Measurements from ENCODE around the gene FRMD6. TPM values are rescaled to one million over a fixed set of nuclear protein-coding genes. Genes with fewer than 3 reads are reported as not detected.

FRMD6 gene
- total and polyA plus RNA-seq, 2 experiments from 2014 or later, result 5.4 to 18.7 TPM

DNA sequence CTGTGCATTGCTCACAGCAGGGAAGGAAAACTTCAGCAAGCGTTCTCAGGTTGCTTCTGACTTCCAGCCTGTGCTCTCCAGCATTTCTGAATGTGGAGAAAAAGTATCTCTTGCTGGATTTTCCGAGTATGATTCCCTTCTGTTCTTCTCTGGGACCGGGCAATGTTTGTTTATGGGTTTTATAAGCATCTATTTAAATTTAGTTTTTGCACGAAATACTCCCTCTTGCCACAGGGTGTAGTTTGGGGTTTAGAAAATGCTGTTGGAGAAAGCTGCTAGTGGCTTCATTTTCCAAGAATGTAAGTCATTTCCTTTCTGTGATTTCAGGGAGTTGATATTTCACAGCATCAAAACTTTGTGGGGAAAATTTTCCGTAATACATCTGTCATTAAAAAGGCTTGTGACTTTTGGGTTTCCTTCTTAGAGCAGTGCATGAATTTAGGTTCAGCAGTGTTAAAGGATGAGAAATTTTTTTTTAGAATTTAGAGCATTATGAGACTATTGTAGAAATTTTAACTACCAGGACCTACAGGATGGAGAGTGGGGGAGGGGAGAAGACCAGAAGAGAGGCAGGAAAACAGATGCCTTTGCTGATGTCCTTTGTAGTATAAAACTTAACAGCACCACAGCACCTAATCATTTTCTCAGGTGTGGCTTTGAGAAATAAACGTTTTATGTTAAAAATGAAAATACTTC, 1.5 kb downstream of the FRMD6 start:
- ATAC-seq (no peak), DNase-seq (ENCODE audit: low spot score) (peak; percentile 67)
- H3K4me1 Mint-ChIP-seq, result peaks cover 25% of the 10 kb centered on the region
- H3K27ac ChIP-seq (ENCODE audit: low read depth), result no peak overlapping the region
- H3F3A ChIP-seq (replicated peaks; ENCODE audit: low read depth), result no peaks in the 10 kb centered on the region
- peak overlapping the region; percentile 89 for H3K4me3 ChIP-seq
- H3K9me2 ChIP-seq (ENCODE audit: insufficient read depth), result no peaks in the 10 kb centered on the region
- H3K27ac Mint-ChIP-seq, result no peak overlapping the region
- H3K4me1 ChIP-seq (ENCODE audit: insufficient read depth), result peaks cover 26% of the 10 kb centered on the region
- no peaks in the 10 kb centered on the region for H3K36me3 ChIP-seq (ENCODE audit: insufficient read depth)
- H3K36me3 Mint-ChIP-seq (ENCODE audit: low read depth), result no peaks in the 10 kb centered on the region
- peak in 1 of 2 experiments; percentile 30; a peak in 1 of 4 replicates for TF ChIP-seq CTCF (conservative IDR thresholded peaks at IDR 0.05; ENCODE audit: low read depth in 2 of 2)
- no peak for TF ChIP-seq EZH2 (IDR thresholded peaks at IDR 0.05; ENCODE audit: low read depth, unreplicated experiment)
- H4K20me1 ChIP-seq (replicated peaks; ENCODE audit: insufficient read depth), result no peaks in the 10 kb centered on the region
- H3K9me3 Mint-ChIP-seq, result no peaks in the 10 kb centered on the region
- no peak overlapping the region for H2AFZ ChIP-seq
- H3K4me2 ChIP-seq, result peak overlapping the region; percentile 97
- peaks cover 53% of the 10 kb centered on the region for H3K79me2 ChIP-seq (replicated peaks; ENCODE audit: insufficient read depth)
- H3K4me3 Mint-ChIP-seq, result peak overlapping the region; percentile 93
- peaks cover 8% of the 10 kb centered on the region; the same call in 1 of the 2 replicates for H3K27me3 ChIP-seq (ENCODE audit: insufficient read depth)
- peaks cover 12% of the 10 kb centered on the region for H3K27me3 Mint-ChIP-seq (ENCODE audit: insufficient read depth, low read depth, poor library complexity)

- peak overlapping the region; percentile 93 for H3K4me3 Mint-ChIP-seq
- no peaks in the 10 kb centered on the region for H3K36me3 Mint-ChIP-seq (ENCODE audit: low read depth)
- Histone ChIP-seq H3F3A (replicated peaks; ENCODE audit: low read depth) (no peaks in the 10 kb centered on the region), H3K27me3 (ENCODE audit: insufficient read depth) (peaks cover 8% of the 10 kb centered on the region; the same call in 1 of the 2 replicates), H3K79me2 (replicated peaks; ENCODE audit: insufficient read depth) (peaks cover 61% of the 10 kb centered on the region), H2AFZ (no peak overlapping the region), H4K20me1 (replicated peaks; ENCODE audit: insufficient read depth) (no peaks in the 10 kb centered on the region), H3K36me3 (ENCODE audit: insufficient read depth) (no peaks in the 10 kb centered on the region), H3K9me2 (ENCODE audit: insufficient read depth) (no peaks in the 10 kb centered on the region), H3K27ac (ENCODE audit: low read depth) (no peak overlapping the region), H3K4me2 (peak overlapping the region; percentile 97), H3K4me3 (peak overlapping the region; percentile 89), H3K4me1 (ENCODE audit: insufficient read depth) (peaks cover 26% of the 10 kb centered on the region)
- H3K27ac Mint-ChIP-seq, result no peak overlapping the region
- peaks cover 28% of the 10 kb centered on the region for H3K4me1 Mint-ChIP-seq
- no peak for DNase-seq (ENCODE audit: low spot score)
- no peaks in the 10 kb centered on the region for H3K9me3 Mint-ChIP-seq
- H3K27me3 Mint-ChIP-seq (ENCODE audit: insufficient read depth, low read depth, poor library complexity), result peaks cover 12% of the 10 kb centered on the region
- ATAC-seq, result no peak
- TF ChIP-seq, protein P1, sequence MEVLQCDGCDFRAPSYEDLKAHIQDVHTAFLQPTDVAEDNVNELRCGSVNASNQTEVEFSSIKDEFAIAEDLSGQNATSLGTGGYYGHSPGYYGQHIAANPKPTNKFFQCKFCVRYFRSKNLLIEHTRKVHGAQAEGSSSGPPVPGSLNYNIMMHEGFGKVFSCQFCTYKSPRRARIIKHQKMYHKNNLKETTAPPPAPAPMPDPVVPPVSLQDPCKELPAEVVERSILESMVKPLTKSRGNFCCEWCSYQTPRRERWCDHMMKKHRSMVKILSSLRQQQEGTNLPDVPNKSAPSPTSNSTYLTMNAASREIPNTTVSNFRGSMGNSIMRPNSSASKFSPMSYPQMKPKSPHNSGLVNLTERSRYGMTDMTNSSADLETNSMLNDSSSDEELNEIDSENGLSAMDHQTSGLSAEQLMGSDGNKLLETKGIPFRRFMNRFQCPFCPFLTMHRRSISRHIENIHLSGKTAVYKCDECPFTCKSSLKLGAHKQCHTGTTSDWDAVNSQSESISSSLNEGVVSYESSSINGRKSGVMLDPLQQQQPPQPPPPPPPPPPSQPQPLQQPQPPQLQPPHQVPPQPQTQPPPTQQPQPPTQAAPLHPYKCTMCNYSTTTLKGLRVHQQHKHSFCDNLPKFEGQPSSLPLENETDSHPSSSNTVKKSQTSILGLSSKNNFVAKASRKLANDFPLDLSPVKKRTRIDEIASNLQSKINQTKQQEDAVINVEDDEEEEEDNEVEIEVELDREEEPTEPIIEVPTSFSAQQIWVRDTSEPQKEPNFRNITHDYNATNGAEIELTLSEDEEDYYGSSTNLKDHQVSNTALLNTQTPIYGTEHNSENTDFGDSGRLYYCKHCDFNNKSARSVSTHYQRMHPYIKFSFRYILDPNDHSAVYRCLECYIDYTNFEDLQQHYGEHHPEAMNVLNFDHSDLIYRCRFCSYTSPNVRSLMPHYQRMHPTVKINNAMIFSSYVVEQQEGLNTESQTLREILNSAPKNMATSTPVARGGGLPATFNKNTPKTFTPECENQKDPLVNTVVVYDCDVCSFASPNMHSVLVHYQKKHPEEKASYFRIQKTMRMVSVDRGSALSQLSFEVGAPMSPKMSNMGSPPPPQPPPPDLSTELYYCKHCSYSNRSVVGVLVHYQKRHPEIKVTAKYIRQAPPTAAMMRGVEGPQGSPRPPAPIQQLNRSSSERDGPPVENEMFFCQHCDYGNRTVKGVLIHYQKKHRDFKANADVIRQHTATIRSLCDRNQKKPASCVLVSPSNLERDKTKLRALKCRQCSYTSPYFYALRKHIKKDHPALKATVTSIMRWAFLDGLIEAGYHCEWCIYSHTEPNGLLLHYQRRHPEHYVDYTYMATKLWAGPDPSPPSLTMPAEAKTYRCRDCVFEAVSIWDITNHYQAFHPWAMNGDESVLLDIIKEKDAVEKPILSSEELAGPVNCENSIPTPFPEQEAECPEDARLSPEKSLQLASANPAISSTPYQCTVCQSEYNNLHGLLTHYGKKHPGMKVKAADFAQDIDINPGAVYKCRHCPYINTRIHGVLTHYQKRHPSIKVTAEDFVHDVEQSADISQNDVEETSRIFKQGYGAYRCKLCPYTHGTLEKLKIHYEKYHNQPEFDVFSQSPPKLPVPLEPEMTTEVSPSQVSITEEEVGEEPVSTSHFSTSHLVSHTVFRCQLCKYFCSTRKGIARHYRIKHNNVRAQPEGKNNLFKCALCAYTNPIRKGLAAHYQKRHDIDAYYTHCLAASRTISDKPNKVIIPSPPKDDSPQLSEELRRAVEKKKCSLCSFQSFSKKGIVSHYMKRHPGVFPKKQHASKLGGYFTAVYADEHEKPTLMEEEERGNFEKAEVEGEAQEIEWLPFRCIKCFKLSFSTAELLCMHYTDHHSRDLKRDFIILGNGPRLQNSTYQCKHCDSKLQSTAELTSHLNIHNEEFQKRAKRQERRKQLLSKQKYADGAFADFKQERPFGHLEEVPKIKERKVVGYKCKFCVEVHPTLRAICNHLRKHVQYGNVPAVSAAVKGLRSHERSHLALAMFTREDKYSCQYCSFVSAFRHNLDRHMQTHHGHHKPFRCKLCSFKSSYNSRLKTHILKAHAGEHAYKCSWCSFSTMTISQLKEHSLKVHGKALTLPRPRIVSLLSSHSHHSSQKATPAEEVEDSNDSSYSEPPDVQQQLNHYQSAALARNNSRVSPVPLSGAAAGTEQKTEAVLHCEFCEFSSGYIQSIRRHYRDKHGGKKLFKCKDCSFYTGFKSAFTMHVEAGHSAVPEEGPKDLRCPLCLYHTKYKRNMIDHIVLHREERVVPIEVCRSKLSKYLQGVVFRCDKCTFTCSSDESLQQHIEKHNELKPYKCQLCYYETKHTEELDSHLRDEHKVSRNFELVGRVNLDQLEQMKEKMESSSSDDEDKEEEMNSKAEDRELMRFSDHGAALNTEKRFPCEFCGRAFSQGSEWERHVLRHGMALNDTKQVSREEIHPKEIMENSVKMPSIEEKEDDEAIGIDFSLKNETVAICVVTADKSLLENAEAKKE (CRISPR knock-in tag; IDR thresholded peaks at IDR 0.05), result no peak
- TF ChIP-seq, protein P2, sequence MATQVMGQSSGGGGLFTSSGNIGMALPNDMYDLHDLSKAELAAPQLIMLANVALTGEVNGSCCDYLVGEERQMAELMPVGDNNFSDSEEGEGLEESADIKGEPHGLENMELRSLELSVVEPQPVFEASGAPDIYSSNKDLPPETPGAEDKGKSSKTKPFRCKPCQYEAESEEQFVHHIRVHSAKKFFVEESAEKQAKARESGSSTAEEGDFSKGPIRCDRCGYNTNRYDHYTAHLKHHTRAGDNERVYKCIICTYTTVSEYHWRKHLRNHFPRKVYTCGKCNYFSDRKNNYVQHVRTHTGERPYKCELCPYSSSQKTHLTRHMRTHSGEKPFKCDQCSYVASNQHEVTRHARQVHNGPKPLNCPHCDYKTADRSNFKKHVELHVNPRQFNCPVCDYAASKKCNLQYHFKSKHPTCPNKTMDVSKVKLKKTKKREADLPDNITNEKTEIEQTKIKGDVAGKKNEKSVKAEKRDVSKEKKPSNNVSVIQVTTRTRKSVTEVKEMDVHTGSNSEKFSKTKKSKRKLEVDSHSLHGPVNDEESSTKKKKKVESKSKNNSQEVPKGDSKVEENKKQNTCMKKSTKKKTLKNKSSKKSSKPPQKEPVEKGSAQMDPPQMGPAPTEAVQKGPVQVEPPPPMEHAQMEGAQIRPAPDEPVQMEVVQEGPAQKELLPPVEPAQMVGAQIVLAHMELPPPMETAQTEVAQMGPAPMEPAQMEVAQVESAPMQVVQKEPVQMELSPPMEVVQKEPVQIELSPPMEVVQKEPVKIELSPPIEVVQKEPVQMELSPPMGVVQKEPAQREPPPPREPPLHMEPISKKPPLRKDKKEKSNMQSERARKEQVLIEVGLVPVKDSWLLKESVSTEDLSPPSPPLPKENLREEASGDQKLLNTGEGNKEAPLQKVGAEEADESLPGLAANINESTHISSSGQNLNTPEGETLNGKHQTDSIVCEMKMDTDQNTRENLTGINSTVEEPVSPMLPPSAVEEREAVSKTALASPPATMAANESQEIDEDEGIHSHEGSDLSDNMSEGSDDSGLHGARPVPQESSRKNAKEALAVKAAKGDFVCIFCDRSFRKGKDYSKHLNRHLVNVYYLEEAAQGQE (IDR thresholded peaks at IDR 0.05; ENCODE audit: unreplicated experiment), result no peak
- no peak for TF ChIP-seq CTCF (conservative IDR thresholded peaks at IDR 0.05; ENCODE audit: low read depth in 2 of 2)
These were observed 2.2 kb downstream of the FRMD6 start for GRCh38 chr14:51653775-51654532.
